Astrocyte (in vitro differentiated cells and primary cell): ENCODE data around the gene UGGT2. TPM values are rescaled to one million over a fixed set of nuclear protein-coding genes. Genes with fewer than 3 reads are reported as not detected.

Source experiments
- DNase-seq: peaks from one replicate; pipeline ENCODE4 v3.0.0-alpha.2; 2010; ENCODE audit warnings: low read depth
- FAIRE-seq: peaks from 2 replicates; lab custom pipeline; 2011; peaks lifted over from hg19 to GRCh38; lab: Jason Lieb, UNC
- H2AFZ ChIP-seq: 2 replicates; pipeline ENCODE4 v1.6.0; 2012; ENCODE audit warnings: low read depth, low read length, inconsistent platforms
- H3K27ac ChIP-seq: 2 replicates; pipeline ENCODE4 v1.5.1; 2011; ENCODE audit warnings: low read depth, low read length, inconsistent platforms
- H3K27me3 ChIP-seq: 2 replicates; pipeline ENCODE4 v1.6.0; 2011; ENCODE audit warnings: low read length, inconsistent platforms; ENCODE audit not compliant: insufficient read depth
- H3K36me3 ChIP-seq: 2 replicates; pipeline ENCODE4 v1.5.1; 2011; ENCODE audit warnings: low read length, inconsistent platforms; ENCODE audit not compliant: insufficient read depth
- H3K4me1 ChIP-seq: 2 replicates; pipeline ENCODE4 v1.5.1; 2011; ENCODE audit warnings: low read length, inconsistent platforms; ENCODE audit not compliant: insufficient read depth
- H3K4me2 ChIP-seq: 2 replicates; pipeline ENCODE4 v1.6.0; 2012; ENCODE audit warnings: low read length, inconsistent platforms
- H3K4me3 ChIP-seq: 2 replicates; pipeline ENCODE4 v1.5.1; 2011; ENCODE audit warnings: low read depth, mild to moderate bottlenecking, low read length, inconsistent platforms; ENCODE audit not compliant: insufficient read depth
- H3K79me2 ChIP-seq: 2 replicates; pipeline ENCODE4 v1.6.0; 2012; ENCODE audit warnings: mild to moderate bottlenecking, low read length, inconsistent platforms; ENCODE audit not compliant: insufficient read depth
- H3K9ac ChIP-seq: 2 replicates; pipeline ENCODE4 v1.6.0; 2012; ENCODE audit warnings: mild to moderate bottlenecking, low read length, inconsistent platforms
- H3K9me3 ChIP-seq: 2 replicates; pipeline ENCODE4 v1.5.1; 2012; ENCODE audit warnings: low read depth, mild to moderate bottlenecking, low read length, inconsistent platforms; ENCODE audit not compliant: insufficient read depth
- H4K20me1 ChIP-seq: 2 replicates; pipeline ENCODE4 v1.6.0; 2012; ENCODE audit warnings: low read length, inconsistent platforms; ENCODE audit not compliant: insufficient read depth
- H3K27ac Mint-ChIP-seq: one replicate; pipeline ENCODE4 v1.8.0; 2021; ENCODE audit warnings: mild to moderate bottlenecking, mixed read lengths; ENCODE audit not compliant: unreplicated experiment
- H3K27me3 Mint-ChIP-seq: one replicate; pipeline ENCODE4 v1.8.0; 2021; ENCODE audit warnings: low read depth, mixed read lengths; ENCODE audit not compliant: unreplicated experiment
- H3K36me3 Mint-ChIP-seq: one replicate; pipeline ENCODE4 v1.8.0; 2021; ENCODE audit warnings: low read depth, mixed read lengths; ENCODE audit not compliant: unreplicated experiment
- H3K4me1 Mint-ChIP-seq: one replicate; pipeline ENCODE4 v1.8.0; 2021; ENCODE audit warnings: low read depth, mixed read lengths; ENCODE audit not compliant: unreplicated experiment
- H3K4me3 Mint-ChIP-seq: one replicate; pipeline ENCODE4 v1.8.0; 2021; ENCODE audit warnings: mild to moderate bottlenecking, moderate library complexity, mixed read lengths; ENCODE audit not compliant: unreplicated experiment
- H3K9me3 Mint-ChIP-seq: one replicate; pipeline ENCODE4 v1.8.0; 2021; ENCODE audit warnings: mild to moderate bottlenecking, mixed read lengths; ENCODE audit not compliant: unreplicated experiment
- EZH2 ChIP-seq: IDR thresholded peaks from 2 replicates; pipeline ENCODE4 v1.6.1; 2012; ENCODE audit warnings: mild to moderate bottlenecking, low read length, inconsistent platforms; ENCODE audit not compliant: insufficient read depth
- total RNA-seq: library from RNA; stranded (reverse); gene quantifications from 2 replicates; pipeline ENCODE4 v1.2.1, GENCODE V29; 2021
- TF ChIP-seq, protein P1 (sequence below): IDR thresholded peaks from 2 replicates; pipeline ENCODE4 v1.5.1; 2011; ENCODE audit warnings: low read depth, mild to moderate bottlenecking, inconsistent platforms, low read length, moderate library complexity; ENCODE audit not compliant: insufficient read depth

UGGT2 gene
- total RNA-seq, 1 donor from 2014 or later = 36.2 TPM

DNA sequence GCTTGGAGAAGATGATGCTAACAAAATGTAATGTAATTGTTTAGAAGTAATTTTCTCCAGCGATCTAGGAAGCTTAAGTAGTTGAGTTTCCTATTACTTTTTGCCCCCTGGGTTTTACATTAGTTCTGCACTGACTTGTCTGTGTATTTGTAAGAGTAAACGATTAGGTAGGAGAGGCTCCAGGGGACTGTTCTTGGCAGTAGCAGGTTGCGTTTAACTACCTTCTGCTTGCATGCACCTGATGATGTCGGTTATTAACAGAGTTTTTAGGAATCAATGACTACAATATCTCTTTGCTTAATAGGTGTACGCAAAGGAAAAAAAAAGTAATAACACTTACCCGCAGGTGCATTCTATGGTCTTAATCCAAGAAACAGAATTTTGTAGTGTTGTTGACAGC is 18.3 kb upstream of the UGGT2 start:
- no peaks in the 10 kb centered on the region for H3K36me3 Mint-ChIP-seq
- no peak overlapping the region for H3K4me3 ChIP-seq
- H3K4me3 Mint-ChIP-seq = no peak overlapping the region
- no peak overlapping the region for H2AFZ ChIP-seq
- peaks cover 1% of the 10 kb centered on the region for H3K27me3 Mint-ChIP-seq
- no peaks in the 10 kb centered on the region for H3K4me1 ChIP-seq
- H3K9me3 Mint-ChIP-seq = no peaks in the 10 kb centered on the region
- TF ChIP-seq, protein P1, sequence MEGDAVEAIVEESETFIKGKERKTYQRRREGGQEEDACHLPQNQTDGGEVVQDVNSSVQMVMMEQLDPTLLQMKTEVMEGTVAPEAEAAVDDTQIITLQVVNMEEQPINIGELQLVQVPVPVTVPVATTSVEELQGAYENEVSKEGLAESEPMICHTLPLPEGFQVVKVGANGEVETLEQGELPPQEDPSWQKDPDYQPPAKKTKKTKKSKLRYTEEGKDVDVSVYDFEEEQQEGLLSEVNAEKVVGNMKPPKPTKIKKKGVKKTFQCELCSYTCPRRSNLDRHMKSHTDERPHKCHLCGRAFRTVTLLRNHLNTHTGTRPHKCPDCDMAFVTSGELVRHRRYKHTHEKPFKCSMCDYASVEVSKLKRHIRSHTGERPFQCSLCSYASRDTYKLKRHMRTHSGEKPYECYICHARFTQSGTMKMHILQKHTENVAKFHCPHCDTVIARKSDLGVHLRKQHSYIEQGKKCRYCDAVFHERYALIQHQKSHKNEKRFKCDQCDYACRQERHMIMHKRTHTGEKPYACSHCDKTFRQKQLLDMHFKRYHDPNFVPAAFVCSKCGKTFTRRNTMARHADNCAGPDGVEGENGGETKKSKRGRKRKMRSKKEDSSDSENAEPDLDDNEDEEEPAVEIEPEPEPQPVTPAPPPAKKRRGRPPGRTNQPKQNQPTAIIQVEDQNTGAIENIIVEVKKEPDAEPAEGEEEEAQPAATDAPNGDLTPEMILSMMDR = no peak
- no peak for TF ChIP-seq EZH2
- no peak overlapping the region for H3K9ac ChIP-seq
- H4K20me1 ChIP-seq = no peaks in the 10 kb centered on the region
- H3K27ac ChIP-seq = no peak overlapping the region
- H3K36me3 ChIP-seq = no peaks in the 10 kb centered on the region
- H3K79me2 ChIP-seq = no peaks in the 10 kb centered on the region
- no peak overlapping the region for H3K4me2 ChIP-seq
- H3K27ac Mint-ChIP-seq = no peak overlapping the region
- no peak for DNase-seq
- FAIRE-seq = no peak
- no peaks in the 10 kb centered on the region for H3K27me3 ChIP-seq
- H3K4me1 Mint-ChIP-seq = no peaks in the 10 kb centered on the region
- H3K9me3 ChIP-seq = no peaks in the 10 kb centered on the region

DNA sequence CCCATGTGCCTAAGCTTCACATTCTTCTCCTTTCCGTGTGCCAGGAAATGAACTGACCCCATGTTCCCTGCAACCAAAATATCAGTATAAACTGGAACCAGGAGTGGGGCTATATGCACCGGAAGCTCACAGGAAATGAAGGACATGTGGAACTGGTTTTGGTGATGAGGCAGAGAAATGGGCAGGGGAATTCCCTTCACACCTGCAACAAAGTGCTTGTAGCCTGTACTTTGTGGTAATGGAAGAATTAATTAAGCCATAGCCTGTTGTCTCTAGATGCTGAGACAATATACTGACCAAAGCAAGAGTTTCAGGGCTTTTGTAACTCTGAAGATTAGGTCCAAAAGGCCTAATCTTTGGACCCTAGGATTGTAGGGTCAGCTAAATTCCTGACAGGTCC is 15.5 kb upstream of the UGGT2 start:
- Histone ChIP-seq H3K27ac (no peak overlapping the region), H3K27me3 (no peaks in the 10 kb centered on the region), H2AFZ (no peak overlapping the region), H3K4me1 (no peaks in the 10 kb centered on the region), H3K4me2 (no peak overlapping the region), H3K9ac (no peak overlapping the region), H3K79me2 (no peaks in the 10 kb centered on the region), H3K4me3 (no peak overlapping the region), H3K9me3 (no peaks in the 10 kb centered on the region), H4K20me1 (no peaks in the 10 kb centered on the region), H3K36me3 (no peaks in the 10 kb centered on the region)
- H3K27ac Mint-ChIP-seq = no peak overlapping the region
- H3K27me3 Mint-ChIP-seq = peaks cover 6% of the 10 kb centered on the region
- no peak for FAIRE-seq
- H3K9me3 Mint-ChIP-seq = no peaks in the 10 kb centered on the region
- no peaks in the 10 kb centered on the region for H3K36me3 Mint-ChIP-seq
- no peaks in the 10 kb centered on the region for H3K4me1 Mint-ChIP-seq
- TF ChIP-seq, protein P1 = no peak
- TF ChIP-seq EZH2 = no peak
- no peak overlapping the region for H3K4me3 Mint-ChIP-seq
- DNase-seq = no peak

DNA sequence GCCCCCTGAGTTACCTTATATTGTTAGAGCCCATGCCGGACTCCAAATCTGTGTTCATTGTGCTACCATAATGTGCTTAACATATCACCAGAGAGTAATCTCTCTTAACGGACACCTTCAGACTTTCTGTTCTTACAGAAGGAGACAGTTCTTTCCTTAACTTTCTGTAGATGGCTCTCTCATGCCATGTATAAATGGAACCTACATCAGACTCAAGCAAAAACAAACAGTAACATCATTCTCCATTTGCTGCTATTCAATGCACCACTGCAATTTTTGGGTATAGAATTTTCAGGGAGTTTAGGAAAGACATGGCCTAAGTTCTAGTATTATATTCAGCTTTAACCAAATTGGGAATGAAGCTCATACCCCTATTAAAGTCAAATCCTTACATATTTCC is 12.6 kb upstream of the UGGT2 start:
- Histone ChIP-seq H3K79me2 (no peaks in the 10 kb centered on the region), H3K4me1 (no peaks in the 10 kb centered on the region), H4K20me1 (no peaks in the 10 kb centered on the region), H2AFZ (no peak overlapping the region), H3K9ac (no peak overlapping the region), H3K4me2 (no peak overlapping the region), H3K36me3 (no peaks in the 10 kb centered on the region), H3K27me3 (peaks cover 5% of the 10 kb centered on the region), H3K27ac (no peak overlapping the region), H3K4me3 (no peak overlapping the region), H3K9me3 (no peaks in the 10 kb centered on the region)
- no peaks in the 10 kb centered on the region for H3K36me3 Mint-ChIP-seq
- H3K27me3 Mint-ChIP-seq = peaks cover 5% of the 10 kb centered on the region
- no peaks in the 10 kb centered on the region for H3K9me3 Mint-ChIP-seq
- TF ChIP-seq, protein P1 = no peak
- no peak for TF ChIP-seq EZH2
- H3K27ac Mint-ChIP-seq = no peak overlapping the region
- H3K4me3 Mint-ChIP-seq = no peak overlapping the region
- no peak for DNase-seq
- FAIRE-seq = no peak
- H3K4me1 Mint-ChIP-seq = no peaks in the 10 kb centered on the region
